GM18508 (cell line): ENCODE data around the gene GSTO1.
"Not testable (repeated sequence)": the region's sequence is repeated elsewhere in the genome, so short reads cannot be mapped to it uniquely, and the experiment has no call there.

ENCODE experiments used
- ATAC-seq: cut with Tn5 transposase; IDR thresholded peaks from one replicate; pipeline ENCODE4 v1.9.1; 2021; ENCODE audit warnings: moderate number of reproducible peaks; ENCODE audit not compliant: insufficient read depth, unreplicated experiment

The GSTO1 gene

GRCh38 chr10:104254493-104255310 lies at the start of gene GSTO1:
GSTO1 (plus strand) TSS chr10:104254892; CDS start chr10:104254929, 37 bp downstream.
- ATAC-seq, result no peak

- no peak for ATAC-seq
Measured at GRCh38 chr10:104208730-104209129, 46.0 kb upstream of the GSTO1 start.

- no peak for ATAC-seq
Measured at GRCh38 chr10:104209575-104210198, 45.0 kb upstream of the GSTO1 start.

GRCh38 chr10:104216631-104217030 lies 38.1 kb upstream of the GSTO1 start:
- ATAC-seq, result no peak

GRCh38 chr10:104218751-104219150 lies 35.9 kb upstream of the GSTO1 start:
- ATAC-seq, result no peak

GRCh38 chr10:104220522-104220921 lies 34.2 kb upstream of the GSTO1 start:
- no peak for ATAC-seq

- no peak for ATAC-seq
Measured at GRCh38 chr10:104223304-104223703, 31.4 kb upstream of the GSTO1 start.

- no peak for ATAC-seq
Measured at GRCh38 chr10:104230490-104230889, 24.2 kb upstream of the GSTO1 start.

- peak; percentile 99 for ATAC-seq
Measured at GRCh38 chr10:104231784-104232612, 22.7 kb upstream of the GSTO1 start, which contains the start of gene CFAP43. CFAP43 (minus strand) TSS chr10:104232364; CDS start chr10:104232246, 118 bp downstream.

GRCh38 chr10:104232613-104233102 lies 22.0 kb upstream of the GSTO1 start:
- ATAC-seq, result no peak

- ATAC-seq, result no peak
Measured at GRCh38 chr10:104233817-104234216, 20.9 kb upstream of the GSTO1 start.

- no peak for ATAC-seq
Measured at GRCh38 chr10:104234934-104235333, 19.8 kb upstream of the GSTO1 start.

GRCh38 chr10:104235801-104236200 lies 18.9 kb upstream of the GSTO1 start:
- no peak for ATAC-seq

GRCh38 chr10:104240078-104240477 lies 14.6 kb upstream of the GSTO1 start:
- ATAC-seq, result no peak

GRCh38 chr10:104242545-104242944 lies 12.1 kb upstream of the GSTO1 start:
- ATAC-seq, result no peak

- not testable (repeated sequence) for ATAC-seq
Measured at GRCh38 chr10:104243009-104243408, 11.7 kb upstream of the GSTO1 start.

- ATAC-seq, result no peak
Measured at GRCh38 chr10:104243512-104243911, 11.2 kb upstream of the GSTO1 start.

GRCh38 chr10:104245066-104245632 lies 9.5 kb upstream of the GSTO1 start:
- no peak for ATAC-seq

GRCh38 chr10:104246976-104247375 lies 7.7 kb upstream of the GSTO1 start:
- no peak for ATAC-seq

GRCh38 chr10:104247513-104248146 lies 7.1 kb upstream of the GSTO1 start:
- no peak for ATAC-seq
